Measurements from ENCODE around the gene RHCG. TPM values are rescaled to one million over a fixed set of nuclear protein-coding genes. Genes with fewer than 3 reads are reported as not detected.

Gene RHCG
- total RNA-seq, 4 donors from 2014 or later = 4.8 TPM; not detected in 3

GRCh38 chr15:89494941-89495637 is 1.3 kb downstream of the RHCG start:
- TF ChIP-seq CTCF (IDR thresholded peaks at IDR 0.05) (peak in 1 of 5 experiments; percentile 7), POLR2A (IDR thresholded peaks at IDR 0.05) (no peak)
- no peak for DNase-seq (ENCODE audit: low spot score in 2 of 2)
- 73 to 77% methylated on average over 7 of the region's 7 CpGs for WGBS, 2 donors

GRCh38 chr15:89494031-89494430 is 2.4 kb downstream of the RHCG start:
- H3K4me1 ChIP-seq = peaks cover 0 to 9% (median 2%) of the 10 kb centered on the region in 4 donors
- peaks cover 0 to 89% of the 10 kb centered on the region in 2 donors for H3K27me3 ChIP-seq
- H3K36me3 ChIP-seq = no peaks in the 10 kb centered on the region
- H3K27ac ChIP-seq = no peak overlapping the region
- H3K4me3 ChIP-seq = no peak overlapping the region
- TF ChIP-seq POLR2A (IDR thresholded peaks at IDR 0.05) = no peak
- TF ChIP-seq EP300 (IDR thresholded peaks at IDR 0.05) = no peak
- no peak for TF ChIP-seq CTCF (IDR thresholded peaks at IDR 0.05)
- no peak for DNase-seq (ENCODE audit: low spot score in 2 of 2)
- no peaks in the 10 kb centered on the region for H3K9me3 ChIP-seq
- WGBS, 2 donors = 84 to 93% methylated on average over 3 of the region's 3 CpGs

More at GRCh38 chr15:89494941-89495637, 1.3 kb downstream of the RHCG start:
- Histone ChIP-seq H3K9me3 (no peaks in the 10 kb centered on the region), H3K27me3 (peaks cover 0 to 94% of the 10 kb centered on the region in 2 donors), H3K27ac (no peak overlapping the region), H3K36me3 (no peaks in the 10 kb centered on the region), H3K4me3 (no peak overlapping the region), H3K4me1 (peaks cover 0 to 9% (median 2%) of the 10 kb centered on the region in 4 donors)

- WGBS, 2 donors = 77% methylated on average over 9 to 15 of the region's 16 CpGs
- peaks cover 0 to 9% (median 2%) of the 10 kb centered on the region in 4 donors for H3K4me1 ChIP-seq
- peaks cover 0 to 80% of the 10 kb centered on the region in 2 donors for H3K27me3 ChIP-seq
- no peak for DNase-seq (ENCODE audit: low spot score in 2 of 2)
- no peaks in the 10 kb centered on the region for H3K9me3 ChIP-seq
- no peak for TF ChIP-seq EP300 (IDR thresholded peaks at IDR 0.05)
- no peak for TF ChIP-seq POLR2A (IDR thresholded peaks at IDR 0.05)
- no peak for TF ChIP-seq CTCF (IDR thresholded peaks at IDR 0.05)
- no peaks in the 10 kb centered on the region for H3K36me3 ChIP-seq
- H3K27ac ChIP-seq = no peak overlapping the region
- no peak overlapping the region for H3K4me3 ChIP-seq
These were observed 3.3 kb downstream of the RHCG start for GRCh38 chr15:89492934-89493631.

- 26 to 32% methylated on average over 5 of the region's 5 CpGs for WGBS, 2 donors
- H3K27ac ChIP-seq = no peak overlapping the region
- TF ChIP-seq CTCF (IDR thresholded peaks at IDR 0.05) = no peak
- no peak for TF ChIP-seq EP300 (IDR thresholded peaks at IDR 0.05)
- TF ChIP-seq POLR2A (IDR thresholded peaks at IDR 0.05) = no peak
- H3K4me3 ChIP-seq = no peak overlapping the region
- DNase-seq (ENCODE audit: low spot score in 2 of 2) = no peak
- H3K27me3 ChIP-seq = peaks cover 0 to 76% of the 10 kb centered on the region in 2 donors
- no peaks in the 10 kb centered on the region for H3K36me3 ChIP-seq
- peaks cover 0 to 9% (median 2%) of the 10 kb centered on the region in 4 donors for H3K4me1 ChIP-seq
- H3K9me3 ChIP-seq = no peaks in the 10 kb centered on the region
These were observed 4.2 kb downstream of the RHCG start for GRCh38 chr15:89492111-89492641.

- Histone ChIP-seq H3K36me3 (no peaks in the 10 kb centered on the region), H3K9me3 (no peaks in the 10 kb centered on the region), H3K4me1 (peaks cover 0 to 3% (median under 1%) of the 10 kb centered on the region in 4 donors), H3K27me3 (peaks cover 0 to 75% of the 10 kb centered on the region in 2 donors), H3K4me3 (no peak overlapping the region), H3K27ac (no peak overlapping the region)
- DNase-seq (ENCODE audit: low spot score in 2 of 2) = no peak
- no peak for TF ChIP-seq CTCF (IDR thresholded peaks at IDR 0.05)
- TF ChIP-seq EP300 (IDR thresholded peaks at IDR 0.05) = no peak
- no peak for TF ChIP-seq POLR2A (IDR thresholded peaks at IDR 0.05)
- WGBS, 2 donors = 54 to 64% methylated on average over 8 of the region's 8 CpGs
These were observed 5.5 kb downstream of the RHCG start for GRCh38 chr15:89490814-89491315.

Measured in tibial nerve (tissue), 4 donors.